Heart left ventricle (tissue), 16 donors: ENCODE data around the gene SLC6A18. TPM values are rescaled to one million over a fixed set of nuclear protein-coding genes. Genes with fewer than 3 reads are reported as not detected.

Experiments used
- ATAC-seq, 4 donors: fragments of 200-7000 bp; cut with Tn5 transposase; one replicate each; pipeline ENCODE4 v1.9.1; 2020 to 2022; ENCODE audit warnings: moderate library complexity in 4 of 4, mild to moderate bottlenecking in 3 of 4, moderate number of reproducible peaks in 1 of 4
- DNase-seq, 5 donors: peaks; one replicate each; pipeline ENCODE4 v3.0.0-alpha.2; 2020
- H3K27ac ChIP-seq, 12 donors: fragments of 200-600 bp; sonication (generic) in 4 of 12; one replicate each; pipeline versions ENCODE4 v1.5.0 to v1.8.0; 2016 to 2022; ENCODE audit warnings: mild to moderate bottlenecking in 2 of 12
- H3K27me3 ChIP-seq, 9 donors: fragments of 200-600 bp; sonication (generic) in 2 of 9; one replicate each; pipeline versions ENCODE4 v1.5.1 to v1.8.0; 2016 to 2022; ENCODE audit warnings: mild to moderate bottlenecking in 3 of 9
- H3K36me3 ChIP-seq, 9 donors: fragments of 200-600 bp; sonication (generic) in 2 of 9; one replicate each; pipeline versions ENCODE4 v1.5.0 to v1.8.0; 2018 to 2022; ENCODE audit warnings: mild to moderate bottlenecking in 2 of 9
- H3K4me1 ChIP-seq, 12 donors: fragments of 200-600 bp; sonication (generic) in 4 of 12; one replicate each; pipeline versions ENCODE4 v1.5.0 to v1.8.0; 2016 to 2022; ENCODE audit warnings: mild to moderate bottlenecking in 3 of 12
- H3K4me3 ChIP-seq, 12 donors: fragments of 200-600 bp; sonication (generic) in 4 of 12; one replicate each; pipeline versions ENCODE4 v1.5.0 to v1.8.0; 2017 to 2022; ENCODE audit warnings: mild to moderate bottlenecking in 9 of 12, moderate library complexity in 4 of 12
- H3K9me3 ChIP-seq, 12 donors: fragments of 200-600 bp; sonication (generic) in 4 of 12; one replicate each; pipeline versions ENCODE4 v1.5.0 to v1.8.0; 2016 to 2022; ENCODE audit warnings: mild to moderate bottlenecking in 1 of 12
- POLR2A ChIP-seq, 2 donors: fragments of 450-650 bp; IDR thresholded peaks; one replicate each; pipeline ENCODE4 v1.6.1; 2017; ENCODE audit warnings: antibody characterized with exemption in 2 of 2, mild to moderate bottlenecking in 2 of 2, moderate library complexity in 2 of 2
- WGBS, 4 donors: extraction: QIAGEN DNeasy Blood & Tissue Kit in 2 of 4; methylation state at CpG; one replicate each; pipeline versions ENCODE4 v1.1.5 to v1.1.7; 2013 to 2018; 5-methylcytosine and 5-hydroxymethylcytosine counted together
- intact Hi-C, 10 donors: fragments of 100-400 bp; cut with DNase I; formaldehyde crosslinking; loops; one replicate each; pipeline versions ENCODE4 v1.11.1 to v1.14.2; 2022
- polyA plus RNA-seq, 2 donors: library from polyadenylated mRNA; stranded (reverse); fragments of 200-250 nt; gene quantifications; one replicate each; pipeline ENCODE4 v1.2.3, GENCODE V29; 2013
- total RNA-seq, 9 donors: library from RNA; depleted of rRNA in 2 of 9; stranded (reverse); fragments of >200 nt in 2 of 9; fragmentation: NEBNext Ultra II Directional in 3 of 9; extraction: Animal tissue kit (Norgen Biotek cat#: 25700) in 3 of 9; gene quantifications; one replicate each; pipeline versions ENCODE4 v1.1.0 to v1.2.4, GENCODE V29; 2016 to 2023
- TF ChIP-seq, protein P1 (sequence below), 12 donors: fragments of 200-600 bp; sonication (generic) in 4 of 12; IDR thresholded peaks; one replicate each; pipeline versions ENCODE4 v1.5.0 to v1.8.0; 2018 to 2022; ENCODE audit warnings: antibody characterized with exemption in 12 of 12, mild to moderate bottlenecking in 5 of 12
- donor health status: ischemic (EF 13 %, LVEDD 7.1; RV severe dilation, severe dysfunction).
- donor health status: healthy with polysubstance abuse.
- donor health status: DM: no; HTN: yes; CAD: no.
- donor health status: DM: no; HTN: no; CAD: no.
- donor health status: ischemic (EF 25% LVEDD 6.9; RV normal size, moderate dysfunction).
- donor health status: ischemic (EF 25% LVEDD 5.7; RV mildly dilated, moderate dysfunction).
- donor health status: healthy.
- donor health status: DM: yes; HTN: yes; CAD: no.
- donor health status: ischemic (EF 35%, LVEDD 5.7; RV mildly dilated, moderate dysfunction).
- donor health status: nonischemic (EF 11% LVEDD 7.7; RV severe dilation, severe dysfunction).
- donor health status: DM: yes; HTN: yes; CAD: no.
- donor health status: PGD.
- donor health status: ischemic (EF 29% LVEDD 5.4; RV normal size, mild dysfunction).
- donor health status: nonischemic (EF 23%, LVEDD 6.1; RV moderate dilation, normal function).

The SLC6A18 gene
- total and polyA plus RNA-seq, 11 donors: not detected

DNA sequence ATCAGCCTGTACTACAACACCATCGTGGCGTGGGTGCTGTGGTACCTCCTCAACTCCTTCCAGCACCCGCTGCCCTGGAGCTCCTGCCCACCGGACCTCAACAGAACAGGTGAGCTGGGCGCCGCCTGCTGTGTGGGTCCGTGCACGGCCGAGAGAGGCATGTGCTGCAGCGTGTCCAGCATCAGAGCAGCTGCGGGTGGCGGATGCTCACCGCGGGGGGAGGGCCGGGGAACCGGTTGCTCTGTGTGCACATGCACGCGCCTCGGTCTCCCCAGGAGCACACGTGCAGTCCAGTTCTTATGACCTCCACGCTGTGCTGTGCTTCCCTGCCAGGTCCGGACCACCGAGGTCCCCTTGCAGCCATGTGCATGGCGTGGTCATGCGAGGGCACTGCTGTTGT lies 7.6 kb downstream of the SLC6A18 start:
- Histone ChIP-seq H3K27me3 (peaks cover 0 to 6% (median 0%) of the 10 kb centered on the region in 9 donors), H3K4me3 (no peak overlapping the region), H3K27ac (no peak overlapping the region), H3K36me3 (no peaks in the 10 kb centered on the region), H3K4me1 (no peaks in the 10 kb centered on the region), H3K9me3 (peaks cover 0 to 24% (median 14%) of the 10 kb centered on the region in 12 donors)
- no peak for TF ChIP-seq POLR2A (IDR thresholded peaks at IDR 0.05)
- no peak for DNase-seq
- intact Hi-C loops: no loop called here
- ATAC-seq: no peak
- WGBS, 4 donors: 90 to 93% (median 92%) methylated on average over 20 to 25 of the region's 25 CpGs

DNA sequence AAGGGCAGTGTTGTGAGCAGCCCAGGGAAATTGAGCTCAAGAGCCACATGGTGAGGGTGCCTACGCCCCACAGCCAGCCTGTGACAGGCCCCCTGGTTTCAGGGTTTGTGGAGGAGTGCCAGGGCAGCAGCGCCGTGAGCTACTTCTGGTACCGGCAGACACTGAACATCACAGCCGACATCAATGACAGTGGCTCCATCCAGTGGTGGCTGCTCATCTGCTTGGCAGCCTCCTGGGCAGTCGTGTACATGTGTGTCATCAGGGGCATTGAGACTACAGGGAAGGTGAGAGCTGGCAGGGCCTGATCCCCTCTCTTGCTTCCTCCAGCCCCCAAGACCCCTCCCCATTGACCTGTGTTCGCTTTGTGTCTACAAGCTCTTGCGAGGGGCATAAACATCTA lies 10.2 kb downstream of the SLC6A18 start:
- H3K27me3 ChIP-seq: peaks cover 0 to 6% (median 0%) of the 10 kb centered on the region in 9 donors
- intact Hi-C loops: no loop called here
- H3K36me3 ChIP-seq: no peaks in the 10 kb centered on the region
- ATAC-seq: no peak
- no peaks in the 10 kb centered on the region for H3K4me1 ChIP-seq
- H3K4me3 ChIP-seq: no peak overlapping the region
- peaks cover 0 to 24% (median 14%) of the 10 kb centered on the region in 12 donors for H3K9me3 ChIP-seq
- TF ChIP-seq, protein P1, sequence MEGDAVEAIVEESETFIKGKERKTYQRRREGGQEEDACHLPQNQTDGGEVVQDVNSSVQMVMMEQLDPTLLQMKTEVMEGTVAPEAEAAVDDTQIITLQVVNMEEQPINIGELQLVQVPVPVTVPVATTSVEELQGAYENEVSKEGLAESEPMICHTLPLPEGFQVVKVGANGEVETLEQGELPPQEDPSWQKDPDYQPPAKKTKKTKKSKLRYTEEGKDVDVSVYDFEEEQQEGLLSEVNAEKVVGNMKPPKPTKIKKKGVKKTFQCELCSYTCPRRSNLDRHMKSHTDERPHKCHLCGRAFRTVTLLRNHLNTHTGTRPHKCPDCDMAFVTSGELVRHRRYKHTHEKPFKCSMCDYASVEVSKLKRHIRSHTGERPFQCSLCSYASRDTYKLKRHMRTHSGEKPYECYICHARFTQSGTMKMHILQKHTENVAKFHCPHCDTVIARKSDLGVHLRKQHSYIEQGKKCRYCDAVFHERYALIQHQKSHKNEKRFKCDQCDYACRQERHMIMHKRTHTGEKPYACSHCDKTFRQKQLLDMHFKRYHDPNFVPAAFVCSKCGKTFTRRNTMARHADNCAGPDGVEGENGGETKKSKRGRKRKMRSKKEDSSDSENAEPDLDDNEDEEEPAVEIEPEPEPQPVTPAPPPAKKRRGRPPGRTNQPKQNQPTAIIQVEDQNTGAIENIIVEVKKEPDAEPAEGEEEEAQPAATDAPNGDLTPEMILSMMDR (IDR thresholded peaks at IDR 0.05): no peak
- TF ChIP-seq POLR2A (IDR thresholded peaks at IDR 0.05): no peak
- DNase-seq: no peak
- H3K27ac ChIP-seq: no peak overlapping the region
- WGBS, 4 donors: 63 to 75% (median 69%) methylated on average over 8 of the region's 8 CpGs

DNA sequence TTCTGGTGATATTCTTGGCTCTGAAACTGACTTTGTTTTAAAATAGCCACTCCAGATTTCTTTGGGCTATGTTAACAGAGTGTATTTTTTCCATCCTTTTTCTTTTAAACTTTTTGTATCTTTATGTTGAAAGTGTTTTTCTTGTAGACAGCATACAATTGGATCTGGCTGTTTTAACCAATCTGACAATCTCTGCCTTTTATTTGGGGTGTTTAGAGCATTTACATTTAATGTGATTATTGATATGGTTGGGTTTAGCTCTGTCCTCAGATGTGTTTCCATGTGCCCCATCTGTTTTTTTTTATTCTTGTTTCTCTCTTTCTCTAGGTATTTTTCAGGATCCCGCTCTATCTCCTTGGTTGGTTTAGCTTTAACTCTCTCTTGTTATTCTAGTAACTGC lies 10.7 kb downstream of the SLC6A18 start:
- Histone ChIP-seq H3K27ac (no peak overlapping the region), H3K4me1 (no peaks in the 10 kb centered on the region), H3K27me3 (peaks cover 0 to 2% (median 0%) of the 10 kb centered on the region in 9 donors), H3K9me3 (peaks cover 0 to 24% (median 14%) of the 10 kb centered on the region in 12 donors), H3K36me3 (no peaks in the 10 kb centered on the region), H3K4me3 (no peak overlapping the region)
- 94 to 100% (median 96%) methylated on average over 1 of the region's 1 CpG for WGBS, 4 donors
- intact Hi-C loops: no loop called here
- no peak for ATAC-seq
- TF ChIP-seq, protein P1 (IDR thresholded peaks at IDR 0.05): no peak
- no peak for TF ChIP-seq POLR2A (IDR thresholded peaks at IDR 0.05)
- DNase-seq: no peak

DNA sequence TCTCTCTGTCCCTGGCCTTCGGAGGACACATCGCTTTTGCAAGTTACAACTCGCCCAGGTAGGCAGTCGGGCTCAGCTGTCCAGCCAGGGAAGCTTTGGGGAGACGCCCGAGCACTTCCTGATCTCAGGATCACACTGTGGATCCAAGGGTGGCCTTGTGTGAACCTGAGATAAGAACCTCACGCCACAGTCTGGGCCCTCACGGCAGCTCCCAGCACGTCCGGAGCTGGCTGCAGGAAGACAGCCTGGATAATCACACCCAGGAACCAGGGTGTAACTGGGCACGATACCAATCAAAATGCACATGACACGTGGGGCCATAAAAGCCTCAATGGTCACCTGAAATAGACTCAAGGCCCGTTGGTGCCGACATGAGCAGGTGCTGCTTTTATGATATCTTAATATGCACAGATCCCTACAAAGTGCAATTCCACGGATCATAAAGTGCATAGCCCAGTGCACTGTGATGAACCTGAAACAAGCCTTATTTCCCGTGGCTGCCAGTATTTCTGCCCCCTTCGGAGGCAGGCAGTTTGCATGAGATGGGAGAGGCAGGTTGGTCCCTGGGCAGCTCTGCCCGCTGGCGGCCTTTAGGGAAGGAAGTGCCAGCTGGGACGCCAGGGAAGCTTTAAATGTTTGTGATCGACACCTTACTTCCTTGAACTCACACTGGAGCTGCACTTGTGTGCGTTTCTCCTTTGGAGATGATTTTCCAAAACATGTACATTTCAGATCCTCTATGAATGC lies 14.5 kb downstream of the SLC6A18 start:
- DNase-seq (no peak), ATAC-seq (peak in 1 of 4 donors; percentile 31)
- Histone ChIP-seq H3K27me3 (peaks cover 4 to 19% (median 9%) of the 10 kb centered on the region in 9 donors), H3K36me3 (no peaks in the 10 kb centered on the region), H3K4me1 (no peaks in the 10 kb centered on the region), H3K4me3 (no peak overlapping the region), H3K9me3 (peaks cover 0 to 21% (median 14%) of the 10 kb centered on the region in 12 donors), H3K27ac (no peak overlapping the region)
- TF ChIP-seq, protein P1 (IDR thresholded peaks at IDR 0.05): no peak
- no peak for TF ChIP-seq POLR2A (IDR thresholded peaks at IDR 0.05)
- intact Hi-C loops: no loop called here
- WGBS, 4 donors: 53 to 64% (median 55%) methylated on average over 13 to 22 of the region's 22 CpGs
